Chondrocyte (in vitro differentiated cells): ENCODE measurements around the gene NPAS3. TPM values are rescaled to one million over a fixed set of nuclear protein-coding genes. Genes with fewer than 3 reads are reported as not detected.

ENCODE experiments used
- DNase-seq: peaks from one replicate; pipeline ENCODE4 v3.0.0; 2021; ENCODE audit warnings: mixed read lengths, low spot score
- H3K27ac Mint-ChIP-seq: one replicate; pipeline ENCODE4 v1.8.0; 2021; ENCODE audit warnings: mild to moderate bottlenecking, moderate library complexity, mixed read lengths; ENCODE audit not compliant: unreplicated experiment
- H3K27me3 Mint-ChIP-seq: 2 replicates; pipeline ENCODE4 v1.8.0; 2021; ENCODE audit warnings: low read depth, mixed read lengths
- H3K36me3 Mint-ChIP-seq: 2 replicates; pipeline ENCODE4 v1.8.0; 2021; ENCODE audit warnings: low read depth, mixed read lengths
- H3K4me1 Mint-ChIP-seq: 2 replicates; pipeline ENCODE4 v1.8.0; 2021; ENCODE audit warnings: low read depth, mild to moderate bottlenecking, mixed read lengths
- H3K4me3 Mint-ChIP-seq: one replicate; pipeline ENCODE4 v1.8.0; 2021; ENCODE audit warnings: mild to moderate bottlenecking, moderate library complexity, mixed read lengths; ENCODE audit not compliant: unreplicated experiment
- H3K9me3 Mint-ChIP-seq: 2 replicates; pipeline ENCODE4 v1.8.0; 2021; ENCODE audit warnings: low read depth, mixed read lengths
- total RNA-seq: library from RNA; stranded (reverse); gene quantifications from 3 replicates; pipeline ENCODE4 v1.2.1, GENCODE V29; 2021
- TF ChIP-seq, protein P1 (sequence below): fragments of 200-600 bp; sonication (generic); IDR thresholded peaks from 2 replicates; pipeline ENCODE4 v1.5.0; 2021; ENCODE audit warnings: antibody characterized with exemption, mild to moderate bottlenecking, moderate library complexity

NPAS3 gene
- total RNA-seq, 1 donor from 2014 or later = 2.6 TPM

- TF ChIP-seq, protein P1, sequence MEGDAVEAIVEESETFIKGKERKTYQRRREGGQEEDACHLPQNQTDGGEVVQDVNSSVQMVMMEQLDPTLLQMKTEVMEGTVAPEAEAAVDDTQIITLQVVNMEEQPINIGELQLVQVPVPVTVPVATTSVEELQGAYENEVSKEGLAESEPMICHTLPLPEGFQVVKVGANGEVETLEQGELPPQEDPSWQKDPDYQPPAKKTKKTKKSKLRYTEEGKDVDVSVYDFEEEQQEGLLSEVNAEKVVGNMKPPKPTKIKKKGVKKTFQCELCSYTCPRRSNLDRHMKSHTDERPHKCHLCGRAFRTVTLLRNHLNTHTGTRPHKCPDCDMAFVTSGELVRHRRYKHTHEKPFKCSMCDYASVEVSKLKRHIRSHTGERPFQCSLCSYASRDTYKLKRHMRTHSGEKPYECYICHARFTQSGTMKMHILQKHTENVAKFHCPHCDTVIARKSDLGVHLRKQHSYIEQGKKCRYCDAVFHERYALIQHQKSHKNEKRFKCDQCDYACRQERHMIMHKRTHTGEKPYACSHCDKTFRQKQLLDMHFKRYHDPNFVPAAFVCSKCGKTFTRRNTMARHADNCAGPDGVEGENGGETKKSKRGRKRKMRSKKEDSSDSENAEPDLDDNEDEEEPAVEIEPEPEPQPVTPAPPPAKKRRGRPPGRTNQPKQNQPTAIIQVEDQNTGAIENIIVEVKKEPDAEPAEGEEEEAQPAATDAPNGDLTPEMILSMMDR = no peak
- DNase-seq = no peak
- H3K4me3 Mint-ChIP-seq = no peak overlapping the region
- H3K9me3 Mint-ChIP-seq = no peaks in the 10 kb centered on the region
- no peak overlapping the region for H3K27ac Mint-ChIP-seq
- H3K4me1 Mint-ChIP-seq = peaks cover 8% of the 10 kb centered on the region
- no peaks in the 10 kb centered on the region for H3K36me3 Mint-ChIP-seq
- no peaks in the 10 kb centered on the region for H3K27me3 Mint-ChIP-seq
Measured at GRCh38 chr14:33465846-33466700, 527.4 kb downstream of the NPAS3 start.

- no peak overlapping the region for H3K27ac Mint-ChIP-seq
- TF ChIP-seq, protein P1 = no peak
Measured at GRCh38 chr14:33467971-33468370, 529.3 kb downstream of the NPAS3 start.

GRCh38 chr14:33469898-33470297 lies 531.2 kb downstream of the NPAS3 start:
- H3K27me3 Mint-ChIP-seq = no peaks in the 10 kb centered on the region
- H3K27ac Mint-ChIP-seq = no peak overlapping the region
- H3K4me1 Mint-ChIP-seq = no peaks in the 10 kb centered on the region
- H3K4me3 Mint-ChIP-seq = no peak overlapping the region
- DNase-seq = no peak
- H3K36me3 Mint-ChIP-seq = no peaks in the 10 kb centered on the region
- H3K9me3 Mint-ChIP-seq = no peaks in the 10 kb centered on the region
- TF ChIP-seq, protein P1 = no peak

More at GRCh38 chr14:33467971-33468370, 529.3 kb downstream of the NPAS3 start:
- no peaks in the 10 kb centered on the region for H3K27me3 Mint-ChIP-seq
- no peak overlapping the region for H3K4me3 Mint-ChIP-seq
- H3K36me3 Mint-ChIP-seq = no peaks in the 10 kb centered on the region
- H3K4me1 Mint-ChIP-seq = no peaks in the 10 kb centered on the region
- no peaks in the 10 kb centered on the region for H3K9me3 Mint-ChIP-seq
- no peak for DNase-seq

DNA sequence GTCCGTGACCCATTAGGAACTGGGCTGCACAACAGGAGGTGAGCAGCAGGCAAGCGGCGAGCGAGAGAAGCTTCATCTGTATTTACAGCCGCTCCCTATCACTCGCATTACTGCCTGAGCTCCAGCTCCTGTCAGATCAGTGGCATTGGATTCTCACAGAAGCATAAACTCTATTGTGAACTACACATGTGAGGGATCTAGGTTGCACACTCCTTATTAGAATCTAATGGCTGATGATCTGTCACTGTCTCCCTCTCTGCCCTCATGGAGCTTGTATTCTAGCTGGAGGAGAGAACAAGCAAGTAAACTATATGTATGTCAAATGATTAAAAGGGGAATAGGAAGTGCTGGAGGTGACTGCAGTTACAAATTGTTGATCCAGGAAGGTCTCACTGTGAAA lies 533.1 kb downstream of the NPAS3 start:
- no peak overlapping the region for H3K4me3 Mint-ChIP-seq
- no peaks in the 10 kb centered on the region for H3K4me1 Mint-ChIP-seq
- H3K36me3 Mint-ChIP-seq = no peaks in the 10 kb centered on the region
- TF ChIP-seq, protein P1 = no peak
- H3K27me3 Mint-ChIP-seq = no peaks in the 10 kb centered on the region
- H3K9me3 Mint-ChIP-seq = no peaks in the 10 kb centered on the region
- H3K27ac Mint-ChIP-seq = no peak overlapping the region
- DNase-seq = no peak

DNA sequence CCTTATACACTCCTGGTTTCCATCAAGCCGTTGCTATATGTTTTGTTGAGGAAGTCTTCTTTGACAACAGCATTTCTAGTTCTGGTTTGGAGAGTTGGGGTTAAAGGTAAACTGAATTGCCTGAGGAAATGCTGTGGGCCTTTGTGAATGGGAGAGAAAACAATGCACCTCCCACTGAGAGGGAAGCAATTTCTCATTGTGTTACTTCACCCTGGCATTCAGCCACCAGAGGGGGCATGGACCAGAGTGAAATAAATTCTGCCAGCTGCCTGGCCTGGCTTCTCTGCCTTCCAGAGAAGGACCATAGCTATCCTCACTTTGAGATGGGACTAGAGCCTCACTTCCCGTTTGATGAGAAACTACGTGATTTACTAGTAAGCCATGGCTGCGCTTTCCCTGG lies 536.9 kb downstream of the NPAS3 start:
- Mint-ChIP-seq H3K27me3 (no peaks in the 10 kb centered on the region), H3K36me3 (no peaks in the 10 kb centered on the region), H3K4me3 (no peak overlapping the region), H3K4me1 (no peaks in the 10 kb centered on the region), H3K9me3 (no peaks in the 10 kb centered on the region), H3K27ac (no peak overlapping the region)
- DNase-seq = no peak
- TF ChIP-seq, protein P1 = peak; percentile 82
